GM18873 (cell line): ENCODE data around the gene NEK6.
"Not testable (repeated sequence)": the region's sequence is repeated elsewhere in the genome, so short reads cannot be mapped to it uniquely, and the experiment has no call there.

Experiments
- ATAC-seq: cut with Tn5 transposase; IDR thresholded peaks from one replicate; pipeline ENCODE4 v1.9.1; 2021; ENCODE audit warnings: mild to moderate bottlenecking, moderate library complexity, moderate number of reproducible peaks; ENCODE audit not compliant: unreplicated experiment, low FRiP score

Gene NEK6

GRCh38 chr9:124225945-124226344 is 31.8 kb upstream of the NEK6 start:
- ATAC-seq = no peak

GRCh38 chr9:124228516-124228915 is 29.2 kb upstream of the NEK6 start:
- ATAC-seq = no peak

- no peak for ATAC-seq
Measured at GRCh38 chr9:124231095-124231737, 26.5 kb upstream of the NEK6 start.

- ATAC-seq = no peak
Measured at GRCh38 chr9:124238546-124239140, 19.1 kb upstream of the NEK6 start.

- ATAC-seq = no peak
Measured at GRCh38 chr9:124239249-124240073, 18.3 kb upstream of the NEK6 start.

GRCh38 chr9:124242331-124243194 is 15.2 kb upstream of the NEK6 start:
- no peak for ATAC-seq

- not testable (repeated sequence) for ATAC-seq
Measured at GRCh38 chr9:124247393-124247792, 10.4 kb upstream of the NEK6 start.

- no peak for ATAC-seq
Measured at GRCh38 chr9:124248066-124248465, 9.7 kb upstream of the NEK6 start.

- no peak for ATAC-seq
Measured at GRCh38 chr9:124248960-124249359, 8.8 kb upstream of the NEK6 start.

- no peak for ATAC-seq
Measured at GRCh38 chr9:124251204-124251603, 6.5 kb upstream of the NEK6 start.

- ATAC-seq = no peak
Measured at GRCh38 chr9:124251605-124252378, 6.0 kb upstream of the NEK6 start.

- not testable (repeated sequence) for ATAC-seq
Measured at GRCh38 chr9:124252878-124253277, 4.9 kb upstream of the NEK6 start.

GRCh38 chr9:124254261-124254682 is 3.5 kb upstream of the NEK6 start:
- peak; percentile 50 for ATAC-seq

GRCh38 chr9:124255222-124255621 is 2.5 kb upstream of the NEK6 start:
- no peak for ATAC-seq

- no peak for ATAC-seq
Measured at GRCh38 chr9:124256517-124257069, 1.2 kb upstream of the NEK6 start.

GRCh38 chr9:124257070-124257843 is 492 bp upstream of the NEK6 start:
- no peak for ATAC-seq

- no peak for ATAC-seq
Measured at GRCh38 chr9:124258607-124259157, 933 bp downstream of the NEK6 start.

GRCh38 chr9:124259158-124259808 is 1.5 kb downstream of the NEK6 start:
- no peak for ATAC-seq
